GM19240 (cell line): ENCODE data around the gene TMEM232.
"Not testable (repeated sequence)": the region's sequence is repeated elsewhere in the genome, so short reads cannot be mapped to it uniquely, and the experiment has no call there.

Experiments used
- DNase-seq: peaks from one replicate; pipeline ENCODE4 v3.0.0; 2011; ENCODE audit warnings: low spot score; ENCODE audit not compliant: insufficient read length

TMEM232 gene

GRCh38 chr5:110707260-110707844 is 19.1 kb downstream of the TMEM232 start:
- DNase-seq = no peak

GRCh38 chr5:110705349-110705748 is 21.1 kb downstream of the TMEM232 start:
- DNase-seq = no peak

- DNase-seq = no peak
Measured at GRCh38 chr5:110703481-110703880, 23.0 kb downstream of the TMEM232 start.

- DNase-seq = no peak
Measured at GRCh38 chr5:110702704-110703103, 23.8 kb downstream of the TMEM232 start.

GRCh38 chr5:110702300-110702699 is 24.2 kb downstream of the TMEM232 start:
- DNase-seq = no peak

- not testable (repeated sequence) for DNase-seq
Measured at GRCh38 chr5:110692669-110693068, 33.8 kb downstream of the TMEM232 start.

- not testable (repeated sequence) for DNase-seq
Measured at GRCh38 chr5:110690587-110690986, 35.9 kb downstream of the TMEM232 start.

GRCh38 chr5:110687485-110687884 is 39.0 kb downstream of the TMEM232 start:
- no peak for DNase-seq

GRCh38 chr5:110686270-110686669 is 40.2 kb downstream of the TMEM232 start:
- no peak for DNase-seq

GRCh38 chr5:110681953-110682352 is 44.5 kb downstream of the TMEM232 start:
- DNase-seq = no peak

- DNase-seq = no peak
Measured at GRCh38 chr5:110681109-110681508, 45.4 kb downstream of the TMEM232 start.

- not testable (repeated sequence) for DNase-seq
Measured at GRCh38 chr5:110676554-110676953, 49.9 kb downstream of the TMEM232 start.

GRCh38 chr5:110665184-110665726 is 61.2 kb downstream of the TMEM232 start:
- DNase-seq = no peak

GRCh38 chr5:110663525-110663924 is 62.9 kb downstream of the TMEM232 start:
- DNase-seq = no peak

GRCh38 chr5:110658006-110658405 is 68.5 kb downstream of the TMEM232 start:
- DNase-seq = no peak

- DNase-seq = no peak
Measured at GRCh38 chr5:110653231-110653970, 73.1 kb downstream of the TMEM232 start.

GRCh38 chr5:110651507-110651906 is 75.0 kb downstream of the TMEM232 start:
- DNase-seq = no peak

- no peak for DNase-seq
Measured at GRCh38 chr5:110644357-110644756, 82.1 kb downstream of the TMEM232 start.

- no peak for DNase-seq
Measured at GRCh38 chr5:110638970-110639902, 87.2 kb downstream of the TMEM232 start.

- DNase-seq = no peak
Measured at GRCh38 chr5:110634475-110634874, 92.0 kb downstream of the TMEM232 start.

GRCh38 chr5:110631236-110631635 is 95.2 kb downstream of the TMEM232 start:
- DNase-seq = no peak

GRCh38 chr5:110630350-110630749 is 96.1 kb downstream of the TMEM232 start:
- no peak for DNase-seq
